NCI-H82 (cell line): Measurements from ENCODE around the gene ASMTL.
"Not testable (repeated sequence)": the region's sequence is repeated elsewhere in the genome, so short reads cannot be mapped to it uniquely, and the experiment has no call there.

ENCODE experiments used
- DNase-seq: peaks from one replicate; lab custom pipeline; 2025; lab: John Stamatoyannopoulos, UW

The ASMTL gene

GRCh38 chrX:1452516-1453394, at the start of gene ASMTL:
Gene ASMTL, minus strand, starts transcription at chrX:1452909. Its CDS starts 69 bp downstream, at chrX:1452840.
- no peak for DNase-seq

GRCh38 chrX:1502241-1502640, 49.5 kb upstream of the ASMTL start:
- no peak for DNase-seq

DNA sequence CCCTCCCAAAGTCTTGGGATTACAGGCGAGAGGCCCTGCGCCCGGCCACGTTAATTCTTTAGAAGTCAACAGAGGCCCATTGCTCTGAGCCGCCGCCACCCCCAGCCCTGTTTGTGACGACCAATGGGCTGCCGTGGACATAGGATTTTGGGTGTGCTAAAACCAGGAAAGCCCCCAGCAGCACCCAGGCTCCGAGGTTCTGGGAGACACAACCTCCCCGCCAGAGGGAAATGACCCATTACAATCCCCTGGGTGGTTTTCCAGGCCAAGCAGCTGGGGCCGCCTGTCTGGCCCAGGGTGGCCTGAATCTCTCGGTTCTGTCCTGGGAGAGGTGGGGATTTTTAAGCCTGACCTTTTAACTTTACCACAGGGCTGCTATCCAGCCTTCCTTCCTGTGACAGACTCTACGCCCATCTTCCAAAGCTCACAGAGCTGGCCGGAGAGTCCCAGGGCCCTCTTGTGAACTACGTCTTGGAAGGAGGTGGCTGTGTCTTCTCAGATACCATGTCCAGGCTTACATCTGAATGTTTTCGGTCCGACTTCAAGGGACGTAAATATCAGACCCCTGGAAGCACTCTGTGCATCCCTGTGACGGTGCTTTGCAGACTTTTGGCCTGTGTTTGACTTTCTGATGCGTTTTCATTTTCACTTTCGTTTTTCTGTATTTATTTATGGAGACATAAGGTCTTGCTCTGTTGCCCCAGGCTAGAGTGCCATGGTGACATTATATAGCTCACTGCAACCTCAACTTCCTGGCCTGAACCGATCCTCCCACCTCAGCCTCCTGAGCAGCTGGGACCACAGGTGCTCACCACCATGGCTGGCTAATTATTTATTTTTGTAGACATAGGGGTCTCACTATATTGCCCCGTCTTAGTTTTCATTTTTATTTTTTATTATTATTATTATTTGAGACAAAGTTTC, 48.3 kb upstream of the ASMTL start:
- no peak for DNase-seq

DNA sequence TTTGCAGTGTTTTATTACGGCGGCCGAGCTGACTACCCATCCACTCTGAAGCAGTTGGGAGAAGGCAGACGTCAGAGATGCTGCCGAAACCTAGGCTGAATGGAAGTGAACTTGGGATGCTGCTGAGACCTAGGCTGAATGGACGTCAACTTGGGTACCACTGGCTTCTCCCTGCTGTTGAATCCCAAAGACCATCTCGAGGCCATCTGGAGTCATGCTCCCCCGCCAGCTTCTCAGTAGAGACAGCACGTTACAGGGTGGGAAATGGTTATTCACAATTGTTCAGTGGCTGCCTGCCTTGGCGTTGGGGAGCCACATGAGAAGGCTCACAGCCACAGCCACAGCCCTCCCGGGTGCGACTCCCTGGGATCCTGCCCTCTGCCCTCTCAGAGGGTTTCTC, 43.4 kb upstream of the ASMTL start:
- no peak for DNase-seq

- no peak for DNase-seq
Measured at GRCh38 chrX:1493877-1494510, 41.3 kb upstream of the ASMTL start.

GRCh38 chrX:1493412-1493811, 40.7 kb upstream of the ASMTL start:
- DNase-seq: no peak

- no peak for DNase-seq
Measured at GRCh38 chrX:1492421-1493012, 39.8 kb upstream of the ASMTL start.

DNA sequence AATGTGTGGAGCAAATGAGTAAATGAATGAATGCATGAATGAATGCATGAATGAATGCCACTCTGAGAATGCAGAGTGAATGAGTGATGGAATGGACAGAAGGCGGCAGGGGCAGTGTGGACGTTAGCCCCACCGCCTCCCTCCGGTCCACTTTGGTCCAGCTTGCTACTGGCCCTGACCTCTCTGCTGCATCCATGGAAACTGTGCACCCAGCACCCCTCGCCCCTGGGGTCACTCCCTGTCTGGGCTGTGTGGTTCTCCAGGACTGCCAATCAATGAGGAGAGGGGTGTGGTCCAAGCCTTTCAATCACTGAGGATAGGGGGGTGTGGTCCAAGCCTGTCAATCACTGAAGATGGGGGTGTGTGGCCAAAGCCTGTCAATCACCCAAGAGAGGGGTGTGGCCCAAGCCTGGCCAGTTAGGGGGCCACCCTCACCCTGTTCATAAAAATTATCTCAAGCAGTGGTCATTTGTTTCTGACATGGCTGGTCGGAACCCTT, 39.2 kb upstream of the ASMTL start:
- DNase-seq: no peak

DNA sequence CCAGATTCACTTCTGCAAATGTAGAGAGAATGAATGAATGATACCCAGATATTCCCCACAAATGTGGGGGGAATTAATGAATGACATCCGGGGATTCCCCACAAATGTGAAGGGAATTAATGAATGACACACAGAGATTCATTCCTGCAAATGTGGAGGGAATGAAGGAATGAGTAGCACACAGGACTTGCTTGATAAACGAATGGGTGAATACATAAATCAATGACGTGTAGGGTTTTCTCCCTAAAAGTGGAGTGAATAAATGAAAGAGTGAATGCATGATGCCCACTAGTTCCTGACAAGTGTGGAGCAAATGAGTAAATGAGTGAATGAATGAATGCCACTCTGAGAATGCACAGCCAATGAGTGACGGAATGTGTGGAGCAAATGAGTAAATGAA, 38.5 kb upstream of the ASMTL start:
- not testable (repeated sequence) for DNase-seq

DNA sequence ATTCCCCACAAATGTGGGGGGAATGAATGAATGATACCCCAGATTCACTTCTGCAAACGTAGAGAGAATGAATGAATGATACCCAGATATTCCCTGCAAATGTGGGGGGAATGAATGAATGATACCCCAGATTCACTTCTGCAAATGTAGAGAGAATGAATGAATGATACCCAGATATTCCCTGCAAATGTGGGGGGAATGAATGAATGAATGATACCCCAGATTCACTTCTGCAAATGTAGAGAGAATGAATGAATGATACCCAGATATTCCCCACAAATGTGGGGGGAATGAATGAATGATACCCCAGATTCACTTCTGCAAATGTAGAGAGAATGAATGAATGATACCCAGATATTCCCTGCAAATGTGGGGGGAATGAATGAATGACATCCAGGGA, 38.0 kb upstream of the ASMTL start:
- not testable (repeated sequence) for DNase-seq

GRCh38 chrX:1489354-1489753, 36.6 kb upstream of the ASMTL start:
- not testable (repeated sequence) for DNase-seq

DNA sequence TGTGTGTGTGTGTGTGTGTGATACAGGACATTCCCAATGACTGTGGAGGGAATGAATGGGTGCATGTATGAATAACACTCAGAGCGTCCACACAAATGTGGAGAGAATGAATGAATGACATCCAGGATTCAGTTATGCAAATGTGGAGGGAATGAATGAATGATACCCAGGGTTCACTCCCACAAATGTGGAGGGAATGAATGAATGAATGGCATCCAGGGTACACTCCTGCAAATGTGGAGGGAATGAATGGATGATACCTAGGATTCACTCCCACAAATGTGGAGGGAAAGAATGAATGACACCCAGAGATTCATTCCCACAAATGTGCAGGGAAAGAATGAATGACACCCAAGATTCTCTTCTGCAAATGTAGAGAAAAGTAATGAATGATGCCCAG, 36.0 kb upstream of the ASMTL start:
- no peak for DNase-seq

DNA sequence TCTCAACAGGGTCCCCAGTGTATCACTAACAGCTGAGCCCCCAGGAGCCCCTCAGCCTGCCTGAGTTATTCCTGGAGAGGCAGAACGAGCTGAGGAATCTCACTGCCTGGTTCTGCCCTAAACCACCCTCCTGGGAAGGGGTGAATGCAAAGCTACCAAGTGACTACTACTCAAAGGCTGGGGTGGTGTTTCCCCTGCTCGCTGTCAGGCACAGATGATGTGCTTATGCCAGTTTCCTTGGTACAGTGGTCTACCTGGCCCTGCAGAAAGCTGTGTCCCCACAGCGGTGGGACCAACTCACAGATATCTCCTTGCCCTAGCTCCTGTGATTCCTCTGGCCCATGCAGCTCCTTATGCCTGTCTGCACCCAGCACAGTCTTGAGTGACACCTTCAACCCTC, 35.4 kb upstream of the ASMTL start:
- no peak for DNase-seq

DNA sequence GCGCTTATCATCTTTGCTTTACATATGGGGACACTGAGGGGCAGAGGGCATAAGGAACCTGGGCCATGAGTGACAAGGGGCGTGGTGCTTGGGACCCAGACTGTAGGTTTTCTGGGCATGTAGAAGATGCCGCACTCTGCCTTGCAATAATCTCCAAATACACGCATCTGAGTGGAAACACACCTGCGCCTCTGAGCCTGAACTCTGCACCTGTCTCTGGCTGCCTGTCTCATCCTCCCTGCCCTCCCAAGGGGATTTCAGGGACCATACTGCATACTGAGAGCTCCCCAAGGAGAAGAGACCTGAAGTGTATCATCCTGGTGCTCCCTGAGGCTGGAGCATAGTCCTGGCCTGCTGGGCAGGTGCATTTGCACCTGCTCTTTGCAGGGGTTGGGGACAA, 34.7 kb upstream of the ASMTL start:
- no peak for DNase-seq

DNA sequence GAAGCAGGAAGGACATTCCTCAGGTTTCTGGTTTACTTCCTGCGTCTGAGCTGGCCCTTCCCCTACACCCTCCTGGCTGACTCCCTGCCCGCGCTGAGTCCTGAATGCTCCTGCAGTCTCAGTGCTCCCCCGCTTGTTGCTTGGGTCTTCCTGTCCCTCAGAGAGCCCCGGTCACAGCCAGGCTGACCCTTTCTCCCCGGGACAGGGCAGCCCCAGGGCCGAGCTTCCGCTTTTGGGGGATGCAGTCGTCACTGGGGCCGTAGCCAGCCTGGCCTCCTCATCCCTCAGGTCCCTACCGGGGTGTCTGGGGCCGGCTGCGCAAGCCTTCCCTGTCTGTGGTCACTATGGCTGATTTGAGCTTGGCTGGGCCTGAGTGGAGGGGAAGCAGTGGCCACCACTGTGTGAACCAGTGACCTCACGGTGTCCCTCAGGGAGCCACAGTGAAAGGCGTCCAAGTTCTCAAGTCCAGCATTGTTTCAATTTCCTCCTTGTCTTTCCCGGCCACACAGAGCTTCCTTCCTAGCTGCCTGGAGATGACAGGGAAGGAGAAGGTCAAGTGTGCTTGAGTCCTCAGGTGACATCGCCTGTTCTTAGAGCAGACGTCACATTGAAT, 34.1 kb upstream of the ASMTL start:
- no peak for DNase-seq

- DNase-seq: no peak
Measured at GRCh38 chrX:1486177-1486576, 33.5 kb upstream of the ASMTL start.

- no peak for DNase-seq
Measured at GRCh38 chrX:1485033-1485432, 32.3 kb upstream of the ASMTL start.

DNA sequence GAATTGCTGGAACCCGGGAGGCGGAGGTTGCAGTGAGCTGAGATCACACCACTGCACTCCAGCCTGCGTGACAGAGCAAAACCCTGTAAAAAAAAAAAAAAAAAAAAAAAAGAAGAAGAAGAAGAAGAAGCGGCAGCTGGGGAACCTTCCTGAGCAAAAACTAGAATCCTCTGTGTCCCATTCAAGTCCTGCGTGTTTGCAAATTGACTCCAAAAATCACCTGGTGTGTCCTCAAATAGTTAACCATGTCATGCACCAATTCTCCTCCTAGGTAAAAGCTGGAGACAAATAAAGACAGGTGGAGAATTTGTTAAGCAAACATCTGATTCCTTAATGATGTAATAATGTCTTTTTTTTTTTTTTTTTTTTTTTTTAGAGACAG, 31.9 kb upstream of the ASMTL start:
- DNase-seq: no peak

DNA sequence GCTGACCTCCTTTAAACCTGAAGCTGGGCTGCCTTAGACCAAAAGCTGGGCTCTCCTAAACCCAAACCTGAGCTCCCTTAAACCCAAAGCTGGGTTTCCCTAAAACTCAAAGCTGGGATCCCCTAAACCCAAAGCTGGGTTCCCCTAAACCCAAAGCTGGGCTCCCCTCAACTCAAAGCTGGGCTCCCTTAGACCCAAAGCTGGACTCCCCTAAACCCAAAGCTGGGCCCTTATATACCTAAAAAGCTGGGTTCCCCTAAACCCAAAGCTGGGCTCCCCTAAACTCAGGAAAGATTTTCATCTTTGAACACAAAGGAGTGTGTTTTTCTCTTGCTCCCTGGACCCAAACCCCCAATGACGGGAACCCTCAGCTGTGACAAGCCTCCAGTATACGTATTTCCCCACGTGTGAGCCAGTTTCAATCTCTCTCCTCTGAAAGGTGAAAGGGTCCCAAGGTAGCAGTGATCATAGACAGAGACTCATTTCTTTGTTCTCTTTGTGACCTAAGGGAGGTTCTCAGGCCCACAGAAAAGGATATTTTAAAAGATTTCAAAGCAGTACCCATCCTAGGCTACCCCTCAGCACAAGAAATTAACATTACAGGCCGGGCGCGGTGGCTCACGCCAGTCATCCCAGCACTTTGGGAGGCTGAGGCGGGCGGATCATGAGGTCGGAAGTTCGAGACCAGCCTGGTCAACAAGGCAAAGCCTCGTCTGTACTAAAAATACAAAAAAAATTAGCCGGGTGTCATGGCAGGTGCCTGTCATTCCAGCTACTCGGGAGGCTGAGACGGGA, 31.3 kb upstream of the ASMTL start:
- DNase-seq: no peak

DNA sequence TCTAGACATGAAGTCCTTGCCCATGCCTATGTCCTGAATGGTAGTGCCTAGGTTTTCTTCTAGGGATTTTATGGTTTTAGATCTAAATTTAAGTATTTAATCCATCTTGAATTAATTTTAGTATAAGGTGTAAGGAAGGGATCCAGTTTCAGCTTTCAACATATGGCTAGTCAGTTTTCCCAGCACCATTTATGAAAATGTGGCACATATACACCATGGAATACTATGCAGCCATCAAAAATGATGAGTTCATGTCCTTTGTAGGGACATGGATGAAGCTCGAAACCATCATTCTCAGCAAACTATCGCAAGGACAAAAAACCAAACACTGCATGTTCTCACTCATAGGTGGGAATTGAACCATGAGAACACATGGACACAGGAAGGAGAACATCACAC, 29.8 kb upstream of the ASMTL start:
- not testable (repeated sequence) for DNase-seq
